Stimulated activated CD8-positive, alpha-beta memory T cell treated with anti-CD3 and anti-CD28 coated beads, Interleukin-4, amount 100 ng/mL, for 1 hour (primary cell): ENCODE results near the gene BRD3.
A peak's percentile ranks its signal among the peaks of the same experiment; 100 is the strongest.
"Not testable (repeated sequence)": the region's sequence is repeated elsewhere in the genome, so short reads cannot be mapped to it uniquely, and the experiment has no call there.

Experiments
- DNase-seq, 2 donors: peaks; one replicate each; pipeline ENCODE4 v3.0.0-alpha.2; 2020; ENCODE audit warnings: low read depth in 2 of 2, low spot score in 1 of 2

BRD3 gene

DNA sequence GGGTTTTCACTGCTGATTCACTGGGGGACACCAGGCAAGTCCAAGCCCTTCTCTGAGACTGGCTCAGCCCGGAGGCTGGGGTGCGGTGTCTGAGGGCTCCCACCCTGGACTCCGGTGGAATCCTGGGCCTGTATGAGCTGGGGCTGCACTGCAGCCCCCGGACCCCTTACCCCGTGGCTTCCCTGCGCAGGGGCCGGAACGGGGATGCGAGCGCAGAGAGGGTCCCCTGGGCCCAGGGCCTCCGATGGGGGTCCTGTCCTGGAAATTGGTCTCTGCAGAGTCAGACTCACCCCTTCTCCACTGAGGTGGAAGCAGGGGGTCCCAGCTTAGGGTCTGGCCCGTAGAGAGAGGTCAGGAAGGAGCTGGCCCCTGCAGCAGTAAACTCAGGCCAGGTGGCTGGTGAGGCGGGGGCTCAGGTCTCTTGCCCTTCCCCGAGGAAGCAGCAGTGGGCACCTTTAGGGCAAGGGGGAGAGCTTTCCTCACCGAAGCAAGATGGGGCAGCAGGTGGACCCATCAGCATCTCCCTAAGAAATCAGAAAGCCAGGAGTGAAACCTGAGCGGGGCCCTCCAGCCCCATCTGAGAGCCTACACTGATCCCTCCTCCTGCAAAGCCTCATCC is 74.1 kb downstream of the BRD3 start:
- no peak for DNase-seq

GRCh38 chr9:133992780-133993634 is 74.8 kb downstream of the BRD3 start:
- DNase-seq, result peak; percentile 64

GRCh38 chr9:133991964-133992779 is 75.7 kb downstream of the BRD3 start, which contains the start of gene VAV2:
Gene VAV2, minus strand, starts transcription at chr9:133992324. Its CDS starts 46 bp downstream, at chr9:133992278.
- DNase-seq, result no peak

GRCh38 chr9:133991214-133991921 is 76.5 kb downstream of the BRD3 start:
- no peak for DNase-seq

DNA sequence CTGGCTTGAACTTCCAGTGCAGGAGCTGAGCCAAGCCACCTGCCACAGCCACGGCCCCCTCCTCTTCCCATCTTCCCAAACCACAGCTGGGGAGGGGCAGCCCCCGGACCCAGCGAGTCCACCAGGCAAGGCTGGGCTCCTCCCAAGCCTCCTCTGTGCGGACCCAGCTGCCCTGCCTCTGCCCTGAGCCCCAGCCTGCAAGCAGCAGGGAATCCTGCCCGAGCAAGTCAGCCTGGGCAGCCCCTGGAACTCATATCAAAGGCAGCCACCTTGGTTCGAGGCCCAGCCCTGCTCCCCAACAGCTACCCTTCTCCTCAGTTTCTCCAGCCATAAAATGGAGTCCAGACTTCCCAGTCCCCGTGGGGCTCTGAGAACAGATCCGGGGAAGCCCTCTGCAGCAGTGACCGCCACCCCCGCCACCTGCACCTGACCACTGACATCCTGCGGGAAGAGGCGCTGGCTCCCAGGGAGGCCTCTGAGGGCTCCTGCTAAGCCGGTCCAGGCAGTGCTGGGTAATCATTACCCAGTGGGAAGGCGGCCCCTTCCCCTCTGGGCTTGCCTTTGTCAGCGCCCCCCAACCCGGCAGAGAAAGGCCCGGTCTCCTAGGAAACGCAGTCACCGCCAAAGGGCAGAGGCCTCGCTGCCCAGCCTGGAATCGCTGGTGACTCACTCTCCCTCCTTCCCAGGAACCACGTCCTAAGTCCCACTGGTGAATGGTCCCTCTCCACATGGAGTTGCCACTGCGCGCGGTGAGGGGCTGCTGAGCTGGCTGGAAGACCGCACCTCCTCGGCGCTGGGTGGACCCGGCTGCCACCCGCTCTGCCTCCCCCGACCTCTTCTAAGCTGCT is 77.2 kb downstream of the BRD3 start:
- no peak for DNase-seq

DNA sequence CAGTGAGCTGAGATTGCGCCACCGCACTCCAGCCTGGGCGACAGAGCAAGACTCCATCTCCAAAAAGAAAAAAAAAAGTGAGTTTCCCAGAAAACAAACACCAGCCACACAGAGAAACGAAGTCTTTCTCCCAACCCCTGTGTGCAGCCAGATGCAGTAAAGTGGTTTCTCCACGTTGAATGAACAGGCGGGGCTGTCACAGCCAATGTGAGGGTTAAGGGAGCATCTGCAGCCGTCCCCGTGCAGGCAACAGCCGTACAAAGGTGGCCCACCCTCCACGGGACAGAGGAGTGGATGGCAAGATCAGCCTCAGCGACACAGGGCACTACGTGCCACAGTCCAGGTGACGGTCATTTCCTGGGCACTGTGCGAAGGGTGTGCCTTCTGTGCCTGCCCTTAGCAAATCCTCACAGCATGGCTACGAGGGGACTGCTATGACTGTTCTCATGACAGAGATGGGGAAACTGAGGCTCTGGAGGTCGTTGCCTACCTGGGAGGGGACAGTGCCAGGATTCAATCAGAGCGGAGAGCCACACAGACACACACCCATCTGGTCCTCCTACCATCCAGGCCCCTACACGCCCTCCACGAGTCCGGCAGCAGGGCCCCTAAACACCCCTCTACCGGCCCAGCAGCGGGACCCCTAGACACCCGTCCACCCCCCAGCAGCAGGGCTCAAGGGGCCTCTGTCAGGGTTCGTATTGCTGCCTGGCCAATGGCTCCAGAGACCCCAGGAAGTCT is 78.0 kb downstream of the BRD3 start:
- DNase-seq, result no peak

GRCh38 chr9:133988771-133989170 is 79.1 kb downstream of the BRD3 start:
- not testable (repeated sequence) for DNase-seq

- DNase-seq, result no peak
These were observed 79.7 kb downstream of the BRD3 start for GRCh38 chr9:133987946-133988665.

- no peak for DNase-seq
These were observed 80.4 kb downstream of the BRD3 start for GRCh38 chr9:133987446-133987788.

- DNase-seq, result no peak
These were observed 80.9 kb downstream of the BRD3 start for GRCh38 chr9:133986774-133987445.

DNA sequence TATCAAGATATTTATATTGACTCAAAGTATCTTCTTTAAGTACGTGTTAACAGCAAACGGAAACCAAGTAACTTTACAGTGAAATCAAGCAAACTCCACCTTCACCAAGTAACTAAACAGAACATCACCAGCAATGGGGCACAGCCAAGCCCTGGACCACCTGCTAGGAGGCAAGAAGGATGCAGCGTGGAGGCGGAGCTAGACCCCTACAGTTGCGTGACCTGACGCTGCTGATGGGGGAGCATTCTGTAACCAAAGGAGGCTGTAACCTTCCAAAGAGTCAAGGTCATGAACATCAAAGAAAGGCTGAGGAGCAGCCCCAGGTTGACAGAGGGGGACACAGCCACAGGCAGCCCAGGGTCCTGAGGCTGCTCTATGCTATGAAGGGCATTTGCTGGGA is 81.8 kb downstream of the BRD3 start:
- no peak for DNase-seq

DNA sequence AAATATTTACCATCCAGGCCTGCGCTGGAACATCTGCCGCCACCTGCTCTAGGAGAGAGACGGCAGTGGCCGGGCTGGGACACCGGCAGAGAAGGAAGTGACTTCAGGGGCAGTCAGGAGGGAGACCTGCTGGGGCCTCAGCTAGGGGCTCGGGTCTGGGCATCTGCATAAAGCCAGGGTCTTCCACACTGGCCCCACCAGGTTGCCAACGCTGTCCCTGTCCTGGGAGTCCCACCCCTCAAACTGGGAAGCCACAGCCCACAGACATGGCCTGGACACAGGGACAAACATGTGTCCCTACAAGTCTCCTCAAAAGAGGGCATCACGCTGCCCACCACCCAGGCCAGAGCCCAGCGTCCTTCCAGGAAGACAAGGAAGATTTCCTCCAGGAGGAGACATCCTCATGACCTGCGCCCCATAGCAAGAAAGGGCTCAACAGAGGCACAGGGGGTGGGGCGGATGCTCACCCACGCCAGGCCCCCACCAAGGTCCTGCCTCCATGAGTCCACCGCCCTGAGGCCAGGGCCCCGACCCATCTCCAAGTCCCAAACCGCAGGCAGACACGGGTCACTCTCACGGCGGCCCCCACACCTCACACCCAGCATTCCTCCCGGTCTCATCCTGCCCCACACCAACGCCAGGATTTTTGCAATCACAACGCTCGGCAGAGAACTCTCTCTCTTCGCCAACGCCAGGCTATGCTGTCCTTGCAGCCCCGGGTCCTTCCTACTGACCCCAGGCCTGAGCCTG is 84.7 kb downstream of the BRD3 start:
- DNase-seq, result no peak

- DNase-seq, result no peak
These were observed 85.7 kb downstream of the BRD3 start for GRCh38 chr9:133981958-133982681.

DNA sequence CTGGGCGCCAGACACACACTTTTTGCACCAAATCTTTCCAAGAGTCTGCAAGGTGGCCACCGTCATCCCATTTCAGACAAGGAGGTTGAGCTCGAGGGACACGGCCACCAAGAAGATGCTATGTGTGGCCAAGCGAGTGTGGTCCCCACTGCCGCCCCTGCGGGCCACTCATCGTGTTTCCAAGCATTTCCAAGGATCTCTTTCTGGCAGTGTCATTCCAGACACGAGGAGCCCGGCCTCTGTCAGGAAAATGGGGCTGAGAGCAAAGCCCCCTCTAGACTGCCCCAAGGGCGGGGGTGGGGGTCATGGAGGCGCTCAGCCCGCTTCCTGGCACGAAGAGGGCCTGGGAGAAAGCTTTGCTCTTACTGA is 86.3 kb downstream of the BRD3 start:
- no peak for DNase-seq

- no peak for DNase-seq
These were observed 86.8 kb downstream of the BRD3 start for GRCh38 chr9:133980864-133981588.
